NCI-H2081 treated with DMSO at 0.1 percent for 48 hours (cell line): ENCODE results near the gene RHBDD1.
"Not testable (repeated sequence)": the region's sequence is repeated elsewhere in the genome, so short reads cannot be mapped to it uniquely, and the experiment has no call there.

Experiments used
- DNase-seq: peaks from one replicate; lab custom pipeline; 2025; lab: John Stamatoyannopoulos, UW

The RHBDD1 gene

GRCh38 chr2:226799976-226800940 lies 35.6 kb upstream of the RHBDD1 start:
- no peak for DNase-seq

GRCh38 chr2:226800941-226801784 lies 34.7 kb upstream of the RHBDD1 start:
- DNase-seq = peak; percentile 29

- DNase-seq = peak; percentile 59
Observed at GRCh38 chr2:226802573-226802972, 33.3 kb upstream of the RHBDD1 start.

GRCh38 chr2:226803410-226803809 lies 32.4 kb upstream of the RHBDD1 start:
- DNase-seq = no peak

- no peak for DNase-seq
Observed at GRCh38 chr2:226813148-226813701, 22.6 kb upstream of the RHBDD1 start.

- DNase-seq = no peak
Observed at GRCh38 chr2:226818930-226819329, 16.9 kb upstream of the RHBDD1 start.

- no peak for DNase-seq
Observed at GRCh38 chr2:226825056-226825455, 10.8 kb upstream of the RHBDD1 start.

- DNase-seq = no peak
Observed at GRCh38 chr2:226828191-226828590, 7.7 kb upstream of the RHBDD1 start.

GRCh38 chr2:226829721-226830631 lies 5.9 kb upstream of the RHBDD1 start:
- no peak for DNase-seq

- no peak for DNase-seq
Observed at GRCh38 chr2:226831266-226831665, 4.6 kb upstream of the RHBDD1 start.

- DNase-seq = no peak
Observed at GRCh38 chr2:226832061-226832460, 3.8 kb upstream of the RHBDD1 start.

GRCh38 chr2:226834880-226835279 lies 974 bp upstream of the RHBDD1 start:
- DNase-seq = not testable (repeated sequence)

- DNase-seq = no peak
Observed at GRCh38 chr2:226835420-226835795, 446 bp upstream of the RHBDD1 start.

GRCh38 chr2:226836548-226836885 lies 663 bp downstream of the RHBDD1 start:
- no peak for DNase-seq

GRCh38 chr2:226837334-226837733 lies 1.5 kb downstream of the RHBDD1 start:
- DNase-seq = no peak

GRCh38 chr2:226837787-226838603 lies 2.1 kb downstream of the RHBDD1 start:
- no peak for DNase-seq

- no peak for DNase-seq
Observed at GRCh38 chr2:226838722-226839121, 2.9 kb downstream of the RHBDD1 start.

GRCh38 chr2:226839161-226839560 lies 3.3 kb downstream of the RHBDD1 start:
- DNase-seq = no peak

- DNase-seq = no peak
Observed at GRCh38 chr2:226839951-226840350, 4.1 kb downstream of the RHBDD1 start.

GRCh38 chr2:226843001-226843400 lies 7.1 kb downstream of the RHBDD1 start:
- DNase-seq = not testable (repeated sequence)
